SK-N-SH (cell line): ENCODE data around the gene KLF7. TPM values are rescaled to one million over a fixed set of nuclear protein-coding genes. Genes with fewer than 3 reads are reported as not detected.

Source experiments
- CTCF ChIA-PET: fragments of 300-600, 350-600 bp; formaldehyde crosslinking; extraction: SDS; loops from one replicate; lab custom pipeline; 2021; lab: Yijun Ruan, JAX
- POLR2A ChIA-PET: fragments of 350-600 bp; sonication (Branson Sonifier 250); formaldehyde crosslinking; extraction: SDS; loops from one replicate; lab custom pipeline; 2020; ENCODE audit warnings: antibody characterized with exemption, inconsistent platforms; lab: Yijun Ruan, JAX
- DNase-seq: peaks from one replicate; pipeline ENCODE4 v3.0.0; 2012
- H2AFZ ChIP-seq: fragments of 200-600 bp; sonication (generic); 2 replicates; pipeline ENCODE4 v1.8.1; 2016; ENCODE audit warnings: antibody characterized with exemption, mild to moderate bottlenecking, low read depth
- H3F3A ChIP-seq: fragments of 200-600 bp; sonication (generic); replicated peaks from 2 replicates; pipeline ENCODE3; 2016; ENCODE audit warnings: antibody characterized with exemption, mild to moderate bottlenecking; ENCODE audit not compliant: insufficient read depth
- H3K27ac ChIP-seq, 2 experiments: fragments of 200-500 bp in 1 of 2; fragments of 200-600 bp in 1 of 2; sonication (Bioruptor generic) in 1 of 2; sonication (generic), shearing (Covaris generic) in 1 of 2; 2 replicates each; pipeline versions ENCODE4 v1.5.1 to v1.6.1; 2014 to 2016; ENCODE audit warnings: low read depth in 2 of 2, inconsistent platforms in 1 of 2, low read length in 1 of 2, mild to moderate bottlenecking in 1 of 2, mixed read lengths in 1 of 2
- H3K27me3 ChIP-seq: fragments of 200-600 bp; sonication (generic), shearing (Covaris generic); 2 replicates; pipeline ENCODE4 v1.6.1; 2016; ENCODE audit warnings: mixed run types; ENCODE audit not compliant: insufficient read depth
- H3K36me3 ChIP-seq, 2 experiments: fragments of 200-500 bp in 1 of 2; fragments of 200-600 bp in 1 of 2; sonication (Bioruptor generic) in 1 of 2; sonication (generic) in 1 of 2; replicated peaks in 1 of 2; 2 replicates each; pipeline versions ENCODE3 to v1.5.1; 2014 to 2016; ENCODE audit warnings: low read length in 1 of 2, mild to moderate bottlenecking in 1 of 2; ENCODE audit not compliant: insufficient read depth in 2 of 2, control insufficient read depth in 1 of 2
- H3K4me1 ChIP-seq, 2 experiments: fragments of 200-500 bp in 1 of 2; fragments of 200-600 bp in 1 of 2; sonication (Bioruptor generic) in 1 of 2; sonication (generic), shearing (Covaris generic) in 1 of 2; 2 replicates each; pipeline versions ENCODE4 v1.5.1 to v1.6.1; 2014 to 2016; ENCODE audit warnings: low read depth in 1 of 2, low read length in 1 of 2, mixed run types in 1 of 2; ENCODE audit not compliant: insufficient read depth in 2 of 2, control insufficient read depth in 1 of 2
- H3K4me2 ChIP-seq: fragments of 200-600 bp; sonication (generic), shearing (Covaris generic); 2 replicates; pipeline ENCODE4 v1.6.1; 2017; ENCODE audit warnings: mixed run types
- H3K4me3 ChIP-seq, 2 experiments: fragments of 200-500 bp in 1 of 2; fragments of 200-600 bp in 1 of 2; sonication (Bioruptor generic) in 1 of 2; sonication (generic), shearing (Covaris generic) in 1 of 2; 2 replicates each; pipeline versions ENCODE4 v1.5.1 to v1.8.1; 2014 to 2016; ENCODE audit warnings: low read depth in 2 of 2, inconsistent platforms in 1 of 2, low read length in 1 of 2, mild to moderate bottlenecking in 1 of 2, mixed read lengths in 1 of 2, moderate library complexity in 1 of 2
- H3K79me2 ChIP-seq: fragments of 200-600 bp; sonication (generic); 2 replicates; pipeline ENCODE4 v1.8.1; 2017; ENCODE audit warnings: mild to moderate bottlenecking; ENCODE audit not compliant: insufficient read depth
- H3K9ac ChIP-seq: fragments of 200-600 bp; sonication (generic); 2 replicates; pipeline ENCODE4 v1.6.1; 2017; ENCODE audit warnings: mixed run types
- H3K9me2 ChIP-seq: fragments of 200-600 bp; sonication (generic); 2 replicates; pipeline ENCODE4 v1.6.1; 2017; ENCODE audit warnings: mixed run types
- H3K9me3 ChIP-seq: fragments of 200-600 bp; sonication (generic); 2 replicates; pipeline ENCODE4 v1.6.1; 2017; ENCODE audit warnings: mixed run types, mild to moderate bottlenecking, moderate library complexity
- H4K20me1 ChIP-seq: fragments of 200-600 bp; sonication (generic); 2 replicates; pipeline ENCODE4 v1.6.1; 2017; ENCODE audit warnings: mild to moderate bottlenecking, mixed run types; ENCODE audit not compliant: insufficient read depth
- EZH2phosphoT487 ChIP-seq: fragments of 200-600 bp; sonication (generic); IDR thresholded peaks from 2 replicates; pipeline ENCODE4 v1.6.1; 2017; ENCODE audit warnings: low read depth, mixed run types, mild to moderate bottlenecking, antibody characterized with exemption, moderate library complexity, borderline replicate concordance
- FOXJ3 ChIP-seq: sonication (generic); formaldehyde crosslinking; IDR thresholded peaks from 2 replicates; pipeline ENCODE4 v1.5.1; 2020; ENCODE audit warnings: mild to moderate bottlenecking, missing genetic modification reagents
- FOXM1 ChIP-seq: IDR thresholded peaks from 2 replicates; pipeline ENCODE4 v1.4.0; 2012; ENCODE audit warnings: low read depth, mild to moderate bottlenecking
- JUND ChIP-seq: IDR thresholded peaks from 2 replicates; pipeline ENCODE4 v1.4.0; 2012
- MEF2A ChIP-seq: IDR thresholded peaks from 2 replicates; pipeline ENCODE4 v1.4.0; 2012; ENCODE audit warnings: low read depth, borderline replicate concordance
- NRF1 ChIP-seq: IDR thresholded peaks from 2 replicates; pipeline ENCODE4 v1.6.1; 2012; ENCODE audit warnings: low read depth, mild to moderate bottlenecking, low read length
- RCOR1 ChIP-seq: fragments of 150-350 bp; IDR thresholded peaks from 2 replicates; pipeline ENCODE4 v1.6.1; 2017; ENCODE audit warnings: antibody characterized with exemption, low read length
- REST ChIP-seq: IDR thresholded peaks from 2 replicates; pipeline ENCODE4 v1.6.1; 2012; ENCODE audit warnings: mild to moderate bottlenecking, low read depth, low read length, moderate library complexity
- RFX5 ChIP-seq: IDR thresholded peaks from 2 replicates; pipeline ENCODE4 v1.6.1; 2012; ENCODE audit warnings: mild to moderate bottlenecking, improper control_type of control experiment, low read length
- SIN3A ChIP-seq: IDR thresholded peaks from 2 replicates; pipeline ENCODE4 v1.6.1; 2012; ENCODE audit warnings: low read depth, mild to moderate bottlenecking, low read length, moderate library complexity, borderline replicate concordance
- YY1 ChIP-seq: IDR thresholded peaks from 2 replicates; pipeline ENCODE4 v1.4.0; 2012; ENCODE audit warnings: low read depth, mild to moderate bottlenecking
- WGBS: methylation state at CpG from one replicate; pipeline ENCODE4 v1.1.6; 2017; ENCODE audit warnings: low lambda C conversion rate; 5-methylcytosine and 5-hydroxymethylcytosine counted together
- polyA plus RNA-seq, 3 experiments: library from polyadenylated mRNA; depleted of rRNA; stranded (reverse); fragments of >200 nt; gene quantifications; 2 replicates each; pipeline ENCODE4 v1.2.3, GENCODE V29; 2012
- TF ChIP-seq, protein P1 (sequence below): fragments of 200-600 bp; sonication (generic); IDR thresholded peaks from 2 replicates; pipeline ENCODE4 v1.6.1; 2017; ENCODE audit warnings: antibody characterized with exemption, mild to moderate bottlenecking, moderate library complexity
- TF ChIP-seq, protein P2 (sequence below): IDR thresholded peaks from 2 replicates; pipeline ENCODE4 v1.4.0; 2012; ENCODE audit warnings: low read depth
- TF ChIP-seq, protein P3 (sequence below): fragments of 150-350 bp; IDR thresholded peaks from 2 replicates; pipeline ENCODE4 v1.6.1; 2016; ENCODE audit warnings: mild to moderate bottlenecking, low read depth, low read length

The KLF7 gene
- polyA plus RNA-seq, 1 of the 3 experiments (the other 2 are of a cell fraction), result 7.5 TPM

DNA sequence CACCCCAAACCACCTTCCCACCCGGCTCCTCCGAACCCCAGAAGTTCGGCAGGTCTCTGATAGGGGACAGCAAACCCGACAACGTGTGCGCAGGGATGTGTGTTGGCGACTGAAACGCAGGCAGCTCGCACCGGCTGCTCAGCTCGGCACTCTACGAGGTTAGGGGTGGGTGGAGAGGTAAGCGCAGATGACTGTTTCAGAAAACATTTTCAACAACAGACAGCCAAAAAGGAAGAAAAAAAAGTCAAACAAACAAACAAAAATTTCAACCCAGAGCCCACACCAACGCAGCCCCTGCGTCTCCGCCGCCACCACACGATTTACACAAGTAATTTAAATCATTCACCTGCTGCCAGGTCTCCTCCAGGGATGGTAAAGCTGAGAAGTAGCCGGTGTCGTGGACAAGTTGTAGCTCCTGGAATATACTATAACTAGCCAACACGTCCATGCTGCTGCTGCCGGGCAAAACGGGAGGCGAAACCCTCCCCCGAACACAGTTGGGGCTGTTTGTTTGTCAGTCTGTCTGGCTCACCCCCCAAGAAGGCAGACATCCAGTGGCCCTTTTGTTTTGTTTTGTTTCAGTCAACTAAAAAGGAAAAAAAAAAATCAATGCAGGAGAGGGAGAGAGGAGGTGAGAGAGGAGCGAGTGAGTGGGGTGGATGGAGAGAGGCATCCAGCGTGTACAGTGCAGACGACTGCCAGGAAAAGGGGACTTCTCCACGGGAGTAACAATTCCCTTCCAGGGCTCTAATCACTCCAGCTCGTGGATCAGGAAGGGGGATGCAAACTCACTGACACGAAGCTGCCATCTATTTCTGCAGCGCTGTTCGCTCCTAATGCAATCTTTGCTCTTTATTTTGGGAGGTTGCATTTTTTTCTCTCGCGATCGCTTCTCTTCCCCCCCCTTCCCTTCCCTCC is at the start of gene KLF7 (continued):
- no peak for TF ChIP-seq EZH2phosphoT487
- TF ChIP-seq RCOR1, result no peak
- TF ChIP-seq SIN3A, result no peak; the same call in 1 of the 2 replicates
- TF ChIP-seq, protein P1, sequence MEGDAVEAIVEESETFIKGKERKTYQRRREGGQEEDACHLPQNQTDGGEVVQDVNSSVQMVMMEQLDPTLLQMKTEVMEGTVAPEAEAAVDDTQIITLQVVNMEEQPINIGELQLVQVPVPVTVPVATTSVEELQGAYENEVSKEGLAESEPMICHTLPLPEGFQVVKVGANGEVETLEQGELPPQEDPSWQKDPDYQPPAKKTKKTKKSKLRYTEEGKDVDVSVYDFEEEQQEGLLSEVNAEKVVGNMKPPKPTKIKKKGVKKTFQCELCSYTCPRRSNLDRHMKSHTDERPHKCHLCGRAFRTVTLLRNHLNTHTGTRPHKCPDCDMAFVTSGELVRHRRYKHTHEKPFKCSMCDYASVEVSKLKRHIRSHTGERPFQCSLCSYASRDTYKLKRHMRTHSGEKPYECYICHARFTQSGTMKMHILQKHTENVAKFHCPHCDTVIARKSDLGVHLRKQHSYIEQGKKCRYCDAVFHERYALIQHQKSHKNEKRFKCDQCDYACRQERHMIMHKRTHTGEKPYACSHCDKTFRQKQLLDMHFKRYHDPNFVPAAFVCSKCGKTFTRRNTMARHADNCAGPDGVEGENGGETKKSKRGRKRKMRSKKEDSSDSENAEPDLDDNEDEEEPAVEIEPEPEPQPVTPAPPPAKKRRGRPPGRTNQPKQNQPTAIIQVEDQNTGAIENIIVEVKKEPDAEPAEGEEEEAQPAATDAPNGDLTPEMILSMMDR, result peak; percentile 7; the same call in 1 of the 2 replicates
- TF ChIP-seq RFX5, result no peak
- TF ChIP-seq FOXM1, result 0 out of 2 replicates have a peak, but pooled peaks have one; percentile 7
- TF ChIP-seq FOXJ3, result no peak
- TF ChIP-seq, protein P2, sequence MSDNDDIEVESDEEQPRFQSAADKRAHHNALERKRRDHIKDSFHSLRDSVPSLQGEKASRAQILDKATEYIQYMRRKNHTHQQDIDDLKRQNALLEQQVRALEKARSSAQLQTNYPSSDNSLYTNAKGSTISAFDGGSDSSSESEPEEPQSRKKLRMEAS, result peak; percentile 23; the same call in 1 of the 2 replicates
- TF ChIP-seq, protein P3, sequence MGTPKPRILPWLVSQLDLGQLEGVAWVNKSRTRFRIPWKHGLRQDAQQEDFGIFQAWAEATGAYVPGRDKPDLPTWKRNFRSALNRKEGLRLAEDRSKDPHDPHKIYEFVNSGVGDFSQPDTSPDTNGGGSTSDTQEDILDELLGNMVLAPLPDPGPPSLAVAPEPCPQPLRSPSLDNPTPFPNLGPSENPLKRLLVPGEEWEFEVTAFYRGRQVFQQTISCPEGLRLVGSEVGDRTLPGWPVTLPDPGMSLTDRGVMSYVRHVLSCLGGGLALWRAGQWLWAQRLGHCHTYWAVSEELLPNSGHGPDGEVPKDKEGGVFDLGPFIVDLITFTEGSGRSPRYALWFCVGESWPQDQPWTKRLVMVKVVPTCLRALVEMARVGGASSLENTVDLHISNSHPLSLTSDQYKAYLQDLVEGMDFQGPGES, result no peak
- TF ChIP-seq JUND, result no peak

DNA sequence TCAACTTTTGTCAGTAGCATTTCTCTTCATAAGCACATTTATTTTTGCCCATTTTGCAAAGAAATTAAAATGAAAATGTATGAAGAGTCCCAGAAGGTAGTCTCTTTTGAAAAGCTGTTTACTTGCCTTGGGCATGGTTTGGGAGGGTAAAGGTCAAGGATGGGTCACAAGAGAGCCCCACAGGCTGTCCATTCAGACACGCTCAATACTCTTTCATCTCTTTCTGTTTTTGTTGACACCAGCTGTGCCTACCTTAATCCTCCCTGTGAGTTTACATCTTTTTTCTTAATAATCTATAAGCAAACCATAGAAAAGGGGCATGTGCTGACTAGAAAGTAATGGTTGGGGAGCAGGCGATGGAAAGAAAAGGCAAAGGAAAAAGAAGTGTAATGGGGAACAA is 49.6 kb upstream of the KLF7 start:
- Histone ChIP-seq H2AFZ (no peak overlapping the region), H3K4me3 (no peak overlapping the region), H3K9me2 (no peaks in the 10 kb centered on the region), H3F3A (peaks cover 7% of the 10 kb centered on the region), H3K9ac (no peak overlapping the region), H3K27me3 (no peaks in the 10 kb centered on the region), H3K9me3 (no peaks in the 10 kb centered on the region), H4K20me1 (no peaks in the 10 kb centered on the region), H3K27ac (no peak overlapping the region), H3K79me2 (no peaks in the 10 kb centered on the region), H3K36me3 (no peaks in the 10 kb centered on the region), H3K4me1 (peaks cover 5 to 19% of the 10 kb centered on the region in 2 experiments; a peak in 2 of 4 replicates), H3K4me2 (no peak overlapping the region)
- TF ChIP-seq YY1, result no peak
- TF ChIP-seq NRF1, result no peak
- no peak for TF ChIP-seq SIN3A
- TF ChIP-seq MEF2A, result no peak
- TF ChIP-seq JUND, result no peak
- TF ChIP-seq REST, result no peak
- no peak for DNase-seq
- ChIA-PET POLR2A (no interaction called here), CTCF (no interaction called here)
- WGBS, result 93% methylated on average over 2 of the region's 2 CpGs
